SH-SY5Y (cell line): Measurements from ENCODE around the gene NUDT12.

ENCODE experiments used
- GATA2 ChIP-seq: IDR thresholded peaks from 2 replicates; pipeline ENCODE4 v1.6.1; 2011; ENCODE audit warnings: mild to moderate bottlenecking, low read depth, low read length
- GATA3 ChIP-seq: IDR thresholded peaks from 2 replicates; pipeline ENCODE4 v1.6.1; 2011; ENCODE audit warnings: low read depth, mild to moderate bottlenecking, low read length, moderate library complexity

DNA sequence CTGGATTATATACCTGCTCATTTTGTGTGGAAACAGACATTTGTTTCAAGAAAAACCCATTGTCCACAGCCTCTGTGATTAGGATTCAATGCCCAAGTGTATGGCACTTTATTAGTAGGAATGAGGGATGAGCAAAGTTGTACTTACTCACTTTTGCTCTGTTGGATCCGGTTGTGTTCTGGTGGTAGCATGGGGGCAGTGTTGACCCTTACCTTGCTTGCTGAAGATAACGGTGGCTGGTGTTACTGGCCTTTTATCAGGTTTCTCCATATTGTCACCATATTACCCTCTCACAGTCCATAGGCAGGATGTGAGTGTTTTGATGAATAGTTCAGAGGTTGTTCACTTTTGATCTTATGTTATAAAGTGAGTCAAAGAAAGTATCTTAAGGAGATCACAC, 42.7 kb upstream of the NUDT12 start:
- no peak for TF ChIP-seq GATA2
- no peak for TF ChIP-seq GATA3
